Measurements from ENCODE around the gene TNXB.

The TNXB gene, protein sequence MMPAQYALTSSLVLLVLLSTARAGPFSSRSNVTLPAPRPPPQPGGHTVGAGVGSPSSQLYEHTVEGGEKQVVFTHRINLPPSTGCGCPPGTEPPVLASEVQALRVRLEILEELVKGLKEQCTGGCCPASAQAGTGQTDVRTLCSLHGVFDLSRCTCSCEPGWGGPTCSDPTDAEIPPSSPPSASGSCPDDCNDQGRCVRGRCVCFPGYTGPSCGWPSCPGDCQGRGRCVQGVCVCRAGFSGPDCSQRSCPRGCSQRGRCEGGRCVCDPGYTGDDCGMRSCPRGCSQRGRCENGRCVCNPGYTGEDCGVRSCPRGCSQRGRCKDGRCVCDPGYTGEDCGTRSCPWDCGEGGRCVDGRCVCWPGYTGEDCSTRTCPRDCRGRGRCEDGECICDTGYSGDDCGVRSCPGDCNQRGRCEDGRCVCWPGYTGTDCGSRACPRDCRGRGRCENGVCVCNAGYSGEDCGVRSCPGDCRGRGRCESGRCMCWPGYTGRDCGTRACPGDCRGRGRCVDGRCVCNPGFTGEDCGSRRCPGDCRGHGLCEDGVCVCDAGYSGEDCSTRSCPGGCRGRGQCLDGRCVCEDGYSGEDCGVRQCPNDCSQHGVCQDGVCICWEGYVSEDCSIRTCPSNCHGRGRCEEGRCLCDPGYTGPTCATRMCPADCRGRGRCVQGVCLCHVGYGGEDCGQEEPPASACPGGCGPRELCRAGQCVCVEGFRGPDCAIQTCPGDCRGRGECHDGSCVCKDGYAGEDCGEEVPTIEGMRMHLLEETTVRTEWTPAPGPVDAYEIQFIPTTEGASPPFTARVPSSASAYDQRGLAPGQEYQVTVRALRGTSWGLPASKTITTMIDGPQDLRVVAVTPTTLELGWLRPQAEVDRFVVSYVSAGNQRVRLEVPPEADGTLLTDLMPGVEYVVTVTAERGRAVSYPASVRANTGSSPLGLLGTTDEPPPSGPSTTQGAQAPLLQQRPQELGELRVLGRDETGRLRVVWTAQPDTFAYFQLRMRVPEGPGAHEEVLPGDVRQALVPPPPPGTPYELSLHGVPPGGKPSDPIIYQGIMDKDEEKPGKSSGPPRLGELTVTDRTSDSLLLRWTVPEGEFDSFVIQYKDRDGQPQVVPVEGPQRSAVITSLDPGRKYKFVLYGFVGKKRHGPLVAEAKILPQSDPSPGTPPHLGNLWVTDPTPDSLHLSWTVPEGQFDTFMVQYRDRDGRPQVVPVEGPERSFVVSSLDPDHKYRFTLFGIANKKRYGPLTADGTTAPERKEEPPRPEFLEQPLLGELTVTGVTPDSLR (N-terminal part only)

GRCh38 chr6:32109114-32109764, at the start of gene TNXB:
TSS of gene TNXB (minus strand) at chr6:32109338. CDS start at chr6:32098198, 11,140 bp downstream.
- DNase-seq, result peak; percentile 28 to 47
- no peak for TF ChIP-seq GATA1 (IDR thresholded peaks at IDR 0.05; ENCODE audit: low read depth, low read length)
- TF ChIP-seq POLR2A (IDR thresholded peaks at IDR 0.05; ENCODE audit: low read length), result peak; percentile 63

DNA sequence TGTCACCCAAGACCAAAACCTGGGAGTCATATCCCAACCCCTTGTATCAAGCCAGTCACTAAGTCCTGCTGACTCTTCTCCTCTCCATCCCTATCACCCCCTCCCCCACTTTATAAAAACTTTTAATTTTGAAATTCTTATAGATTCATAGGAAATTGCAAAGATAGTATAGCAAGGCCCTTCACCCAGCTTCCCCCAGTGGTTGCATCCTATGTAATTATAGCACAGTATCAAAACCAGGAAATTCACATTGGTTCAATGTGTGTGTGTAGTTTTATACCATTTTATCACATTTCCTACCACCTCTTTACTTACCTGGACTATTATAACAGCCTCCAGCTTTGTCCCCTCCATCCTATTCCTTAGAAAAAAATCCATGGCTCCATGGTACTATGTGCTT, 48.9 kb upstream of the TNXB start:
- TF ChIP-seq GATA1 (IDR thresholded peaks at IDR 0.05; ENCODE audit: low read depth, low read length) (no peak), POLR2A (IDR thresholded peaks at IDR 0.05; ENCODE audit: low read length) (no peak)
- no peak for DNase-seq

- no peak for TF ChIP-seq POLR2A (IDR thresholded peaks at IDR 0.05; ENCODE audit: low read length)
- no peak for TF ChIP-seq GATA1 (IDR thresholded peaks at IDR 0.05; ENCODE audit: low read depth, low read length)
- no peak for DNase-seq
These were observed 47.8 kb upstream of the TNXB start for GRCh38 chr6:32156891-32157290.

- TF ChIP-seq GATA1 (IDR thresholded peaks at IDR 0.05; ENCODE audit: low read depth, low read length) (no peak), POLR2A (IDR thresholded peaks at IDR 0.05; ENCODE audit: low read length) (peak; percentile 76)
- DNase-seq, result peak in 1 of 2 experiments; percentile 90
These were observed 45.5 kb upstream of the TNXB start for GRCh38 chr6:32154514-32155161.

DNA sequence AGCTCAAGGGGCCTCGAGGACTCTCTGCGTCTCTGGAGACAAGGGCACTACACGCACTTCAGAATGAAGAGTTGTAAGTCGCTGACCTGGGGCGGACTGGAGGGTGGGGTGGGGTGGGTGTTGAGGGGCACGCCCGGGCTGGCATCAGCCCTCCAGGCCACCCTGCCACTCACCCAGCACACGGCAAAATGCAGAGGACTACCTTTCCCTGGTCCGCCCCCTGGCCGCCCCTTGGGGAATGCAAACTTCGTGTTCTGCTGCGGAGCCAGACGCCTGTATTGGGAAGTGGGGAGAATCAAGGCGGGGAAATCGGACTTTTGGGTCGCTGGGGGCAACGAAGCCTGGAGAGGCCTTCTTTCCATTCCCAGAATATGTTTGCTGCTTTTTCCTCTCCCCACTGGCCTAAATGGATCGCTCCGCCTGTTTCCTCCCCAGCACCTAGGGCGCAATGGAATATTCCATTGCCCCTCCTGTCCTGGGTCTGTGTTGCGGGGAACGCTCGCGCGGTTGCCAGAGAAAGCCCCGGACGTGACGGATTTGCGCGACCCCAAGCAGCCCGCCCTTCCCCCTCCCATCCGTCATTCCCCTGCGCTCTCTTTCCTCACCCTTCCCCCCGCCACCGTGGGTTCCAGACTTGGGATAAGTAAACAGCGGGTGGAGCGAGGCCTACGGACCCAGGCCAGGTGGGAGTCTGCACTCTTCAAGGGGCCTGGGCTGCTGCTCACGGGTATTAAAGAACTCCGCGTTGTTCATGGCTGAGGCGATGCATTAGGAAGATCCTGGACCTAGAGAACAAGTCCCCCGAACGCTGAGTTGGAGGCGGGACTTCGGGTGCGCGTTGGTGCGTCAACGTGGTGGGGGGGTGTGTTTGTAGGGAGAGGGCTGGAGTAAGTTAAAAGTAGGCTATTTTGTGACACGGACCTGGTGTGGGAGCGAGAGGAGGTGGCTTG, 44.7 kb upstream of the TNXB start, which contains the start of gene PPT2:
Gene PPT2, plus strand, starts transcription at position 578 of the 950 bp plus-strand sequence. CDS start 454 bp downstream, outside the sequence.
- TF ChIP-seq POLR2A (IDR thresholded peaks at IDR 0.05; ENCODE audit: low read length) (peak; percentile 85), GATA1 (IDR thresholded peaks at IDR 0.05; ENCODE audit: low read depth, low read length) (no peak)
- DNase-seq, result peak; percentile 89 to 95

- TF ChIP-seq POLR2A (IDR thresholded peaks at IDR 0.05; ENCODE audit: low read length) (no peak), GATA1 (IDR thresholded peaks at IDR 0.05; ENCODE audit: low read depth, low read length) (no peak)
- peak; percentile 87 to 88 for DNase-seq
These were observed 43.8 kb upstream of the TNXB start for GRCh38 chr6:32152769-32153563.

DNA sequence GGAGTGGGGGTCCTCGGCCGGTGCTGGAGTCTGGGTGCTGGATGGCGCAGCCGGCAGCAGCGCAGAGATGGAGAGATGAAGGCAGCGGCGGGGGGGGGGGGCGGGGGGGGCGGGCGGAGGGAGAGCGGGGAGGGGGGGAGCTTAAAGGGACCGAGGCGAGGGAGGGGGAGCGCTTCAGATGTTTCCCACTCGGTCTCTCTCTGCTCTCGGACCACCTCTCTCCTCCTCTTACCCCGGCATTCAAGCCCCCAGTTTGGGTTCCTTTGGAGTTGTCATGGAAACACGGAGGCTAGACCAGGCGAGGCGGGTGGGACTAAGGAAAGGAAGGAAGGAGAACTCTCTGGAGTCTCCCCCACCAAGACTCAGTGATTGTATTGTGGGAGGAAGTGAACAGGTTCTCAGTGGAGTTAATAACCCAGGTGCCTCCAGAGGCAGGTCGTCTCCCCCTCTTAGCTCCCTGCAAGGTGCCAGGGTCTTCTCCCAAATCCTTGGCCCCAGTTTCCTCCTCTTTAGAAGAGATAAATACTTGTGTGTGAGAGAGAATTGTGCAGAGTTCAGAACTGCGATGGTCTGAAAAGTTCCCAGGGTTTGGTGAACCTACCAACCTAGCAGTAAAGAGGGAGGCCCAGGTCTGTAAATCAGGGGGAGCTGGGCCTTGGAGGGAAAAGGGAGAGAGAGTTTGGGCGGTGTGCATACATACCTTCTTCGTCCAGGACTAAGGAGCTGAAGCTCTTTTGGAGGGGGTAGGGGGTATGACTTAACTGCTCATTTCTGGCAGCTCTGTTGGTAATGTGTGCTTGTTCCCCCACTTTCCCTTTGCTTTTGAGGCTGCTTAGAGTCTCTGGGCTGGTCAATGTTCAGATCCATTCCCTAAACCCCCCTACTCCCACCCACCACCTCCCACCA, 43.0 kb upstream of the TNXB start, which contains the start of gene PRRT1:
Gene PRRT1, minus strand, starts transcription at position 77 of the 906 bp plus-strand sequence. CDS start 112 bp downstream, outside the sequence.
- TF ChIP-seq POLR2A (IDR thresholded peaks at IDR 0.05; ENCODE audit: low read length) (no peak), GATA1 (IDR thresholded peaks at IDR 0.05; ENCODE audit: low read depth, low read length) (no peak)
- DNase-seq, result no peak

- no peak for TF ChIP-seq POLR2A (IDR thresholded peaks at IDR 0.05; ENCODE audit: low read length)
- TF ChIP-seq GATA1 (IDR thresholded peaks at IDR 0.05; ENCODE audit: low read depth, low read length), result no peak
- no peak for DNase-seq
These were observed 42.2 kb upstream of the TNXB start for GRCh38 chr6:32151181-32151862.

All from erythroblast (primary cell).